SJCRH30 (cell line): ENCODE results near the gene MILR1. TPM values are rescaled to one million over a fixed set of nuclear protein-coding genes. Genes with fewer than 3 reads are reported as not detected.

Experiments used
- DNase-seq, 2 experiments: peaks; one replicate each; pipeline ENCODE4 v3.0.0-alpha.2; 2015 to 2020
- H3K27ac ChIP-seq: fragments of 250-450 bp; sonication (Bioruptor Pico); 2 replicates; pipeline ENCODE4 v1.5.1; 2020; ENCODE audit warnings: mild to moderate bottlenecking, moderate library complexity
- H3K27me3 ChIP-seq: fragments of 250-450 bp; sonication (Bioruptor Pico); 2 replicates; pipeline ENCODE4 v1.5.1; 2020; ENCODE audit warnings: mild to moderate bottlenecking, moderate library complexity
- H3K36me3 ChIP-seq: fragments of 250-450 bp; sonication (Bioruptor Pico); 2 replicates; pipeline ENCODE4 v1.5.1; 2020; ENCODE audit warnings: mild to moderate bottlenecking, moderate library complexity
- H3K4me1 ChIP-seq: fragments of 250-450 bp; sonication (Bioruptor Pico); 2 replicates; pipeline ENCODE4 v1.5.1; 2020; ENCODE audit warnings: mild to moderate bottlenecking, moderate library complexity
- H3K4me3 ChIP-seq: fragments of 250-450 bp; sonication (Bioruptor Pico); 2 replicates; pipeline ENCODE4 v1.5.1; 2020; ENCODE audit warnings: mild to moderate bottlenecking, moderate library complexity
- H3K9me3 ChIP-seq: fragments of 250-450 bp; sonication (Bioruptor Pico); replicated peaks from 2 replicates; pipeline ENCODE4 v1.5.1; 2020; ENCODE audit warnings: mild to moderate bottlenecking, moderate library complexity
- total RNA-seq: library from RNA; depleted of rRNA; stranded (reverse); fragments of >200 nt; shearing (Covaris generic); gene quantifications from 2 replicates; pipeline ENCODE4 v1.2.3, GENCODE V29; 2014; rRNA removed

The MILR1 gene
- total RNA-seq, 1 experiment from 2014 or later = 2.1 TPM

DNA sequence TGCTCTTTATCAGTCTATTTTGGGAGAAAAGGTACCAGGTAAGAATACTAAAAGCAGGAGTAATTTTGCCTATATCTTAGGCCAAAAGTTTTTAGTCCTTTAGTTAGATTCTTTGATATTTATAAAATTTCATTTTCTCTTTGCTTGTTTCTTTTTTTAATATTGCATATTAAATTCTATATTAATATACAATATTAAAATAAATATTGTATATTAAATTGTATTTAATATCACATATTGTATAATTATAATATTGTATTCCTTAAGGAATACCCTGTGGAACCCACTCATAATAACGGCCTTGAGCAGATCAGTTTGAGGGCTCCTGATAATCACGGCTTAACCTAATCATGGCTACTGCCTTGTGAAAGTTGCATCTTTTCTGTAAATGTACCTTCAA lies 59.8 kb downstream of the MILR1 start:
- Histone ChIP-seq H3K4me3 (no peak overlapping the region; the same call in 1 of the 2 replicates), H3K27ac (no peak overlapping the region), H3K4me1 (peaks cover 8% of the 10 kb centered on the region), H3K36me3 (peaks cover 28% of the 10 kb centered on the region), H3K27me3 (no peaks in the 10 kb centered on the region), H3K9me3 (no peaks in the 10 kb centered on the region)
- no peak for DNase-seq

DNA sequence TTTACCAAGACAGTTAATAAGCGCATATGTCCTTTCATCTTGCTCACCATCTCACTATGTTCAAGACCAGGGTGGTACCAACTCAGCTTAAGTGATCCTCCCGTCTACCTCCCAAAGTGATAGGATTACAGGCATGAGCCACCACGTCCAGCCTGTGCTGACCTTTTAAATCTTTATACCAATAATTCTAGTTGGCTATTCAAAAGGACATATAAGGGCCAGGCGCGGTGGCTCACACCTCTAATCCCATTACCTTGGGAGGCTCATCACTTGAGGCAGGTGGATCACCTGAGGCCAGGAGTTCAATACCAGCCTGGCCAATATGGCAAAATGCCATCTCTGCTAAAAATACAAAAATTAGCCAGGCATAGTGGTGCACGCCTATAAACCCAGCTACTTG lies 60.3 kb downstream of the MILR1 start:
- Histone ChIP-seq H3K27ac (no peak overlapping the region), H3K27me3 (no peaks in the 10 kb centered on the region), H3K9me3 (no peaks in the 10 kb centered on the region), H3K4me3 (no peak overlapping the region), H3K36me3 (peaks cover 28% of the 10 kb centered on the region), H3K4me1 (peaks cover 3% of the 10 kb centered on the region)
- no peak for DNase-seq

DNA sequence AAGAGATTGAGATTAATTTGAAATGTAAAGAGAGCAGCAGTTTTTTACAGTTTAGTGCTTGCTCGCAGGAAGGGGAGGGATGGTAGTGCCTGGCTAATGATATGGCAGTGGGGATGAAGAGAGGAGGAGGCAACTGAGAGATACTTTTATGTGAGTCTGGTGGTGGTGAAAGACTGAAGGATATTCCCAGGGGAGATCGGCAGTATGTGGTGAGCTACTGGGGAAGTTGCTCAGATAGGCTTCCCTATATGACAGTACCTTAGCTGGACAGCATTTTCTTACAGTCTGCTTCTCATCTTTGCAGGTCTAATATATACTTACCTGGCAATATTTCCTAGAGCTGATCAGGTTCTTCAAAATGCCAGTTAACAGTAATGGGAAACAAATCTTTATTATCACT lies 66.5 kb downstream of the MILR1 start:
- Histone ChIP-seq H3K4me1 (no peaks in the 10 kb centered on the region), H3K27ac (no peak overlapping the region), H3K27me3 (no peaks in the 10 kb centered on the region), H3K36me3 (peaks cover 47% of the 10 kb centered on the region), H3K4me3 (no peak overlapping the region), H3K9me3 (no peaks in the 10 kb centered on the region)
- no peak for DNase-seq

DNA sequence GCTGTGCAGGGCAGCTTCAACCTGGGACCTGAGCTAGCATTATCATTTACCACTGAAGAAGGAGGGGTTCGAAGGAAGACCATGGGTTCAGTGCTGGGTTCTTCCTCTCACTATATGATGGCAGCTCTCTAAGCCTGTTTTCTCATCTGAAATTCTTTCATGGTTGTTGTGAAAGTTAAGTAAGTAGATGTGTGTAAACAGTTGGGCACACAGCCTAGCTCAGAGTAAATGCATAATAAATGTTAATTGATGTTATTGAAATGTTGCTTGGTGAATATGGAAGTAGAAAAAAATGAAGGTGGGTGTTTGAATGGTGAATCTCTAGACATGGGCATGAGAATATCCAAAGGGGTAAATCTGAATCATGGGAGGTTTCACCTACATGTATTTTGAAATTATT lies 66.9 kb downstream of the MILR1 start:
- Histone ChIP-seq H3K9me3 (no peaks in the 10 kb centered on the region), H3K27me3 (no peaks in the 10 kb centered on the region), H3K4me1 (no peaks in the 10 kb centered on the region), H3K27ac (no peak overlapping the region), H3K4me3 (no peak overlapping the region), H3K36me3 (peaks cover 50% of the 10 kb centered on the region)
- no peak for DNase-seq

Other genes with a start within 250 kb of the MILR1 start
- 35.5 and 36.2 TPM in 2 replicates for gene TEX2, start 185.9 kb upstream of the MILR1 start, total RNA-seq
- 0.49 and 0.68 TPM in 2 replicates for gene PECAM1, start 58.3 kb upstream of the MILR1 start, total RNA-seq
- 14.1 and 18.2 TPM in 2 replicates for gene POLG2, start 47.9 kb downstream of the MILR1 start, total RNA-seq
- 467 and 603 TPM in 2 replicates for gene DDX5, start 57.2 kb downstream of the MILR1 start, total RNA-seq
- 22.4 and 34.2 TPM in 2 replicates for gene CEP95, start 57.9 kb downstream of the MILR1 start, total RNA-seq
- 22.1 and 26.3 TPM in 2 replicates for gene SMURF2, start 213.2 kb downstream of the MILR1 start, total RNA-seq